Dermis blood vessel endothelial cell (primary cell): ENCODE data around the gene ATP13A4. TPM values are rescaled to one million over a fixed set of nuclear protein-coding genes. Genes with fewer than 3 reads are reported as not detected.

Experiments
- DNase-seq: peaks from one replicate; pipeline ENCODE4 v3.0.0; 2010
- total RNA-seq: library from RNA; depleted of rRNA; stranded (reverse); fragments of >200 nt; gene quantifications from 2 replicates; pipeline ENCODE4 v1.2.3, GENCODE V29; 2014

The ATP13A4 gene
- total RNA-seq, 1 donor from 2014 or later = not detected

GRCh38 chr3:193498215-193498614 lies 56.5 kb downstream of the ATP13A4 start:
- no peak for DNase-seq

- DNase-seq = no peak
Observed at GRCh38 chr3:193496658-193497057, 58.0 kb downstream of the ATP13A4 start.

GRCh38 chr3:193491026-193491425 lies 63.7 kb downstream of the ATP13A4 start:
- DNase-seq = no peak

GRCh38 chr3:193490580-193490979 lies 64.1 kb downstream of the ATP13A4 start:
- DNase-seq = no peak

GRCh38 chr3:193489949-193490348 lies 64.7 kb downstream of the ATP13A4 start:
- DNase-seq = no peak

GRCh38 chr3:193488741-193489140 lies 66.0 kb downstream of the ATP13A4 start:
- DNase-seq = no peak

- DNase-seq = no peak
Observed at GRCh38 chr3:193483988-193484539, 70.6 kb downstream of the ATP13A4 start.

- no peak for DNase-seq
Observed at GRCh38 chr3:193481436-193481835, 73.3 kb downstream of the ATP13A4 start.

- no peak for DNase-seq
Observed at GRCh38 chr3:193474446-193474845, 80.2 kb downstream of the ATP13A4 start.

- no peak for DNase-seq
Observed at GRCh38 chr3:193470710-193471109, 84.0 kb downstream of the ATP13A4 start.

GRCh38 chr3:193465992-193466608 lies 88.6 kb downstream of the ATP13A4 start:
- DNase-seq = no peak

GRCh38 chr3:193464889-193465288 lies 89.8 kb downstream of the ATP13A4 start:
- DNase-seq = no peak

- no peak for DNase-seq
Observed at GRCh38 chr3:193457526-193457925, 97.2 kb downstream of the ATP13A4 start.

GRCh38 chr3:193452338-193452737 lies 102.4 kb downstream of the ATP13A4 start:
- no peak for DNase-seq

- no peak for DNase-seq
Observed at GRCh38 chr3:193451902-193452301, 102.8 kb downstream of the ATP13A4 start.

GRCh38 chr3:193446965-193447602 lies 107.6 kb downstream of the ATP13A4 start:
- no peak for DNase-seq

GRCh38 chr3:193439423-193439822 lies 115.3 kb downstream of the ATP13A4 start:
- no peak for DNase-seq

GRCh38 chr3:193418576-193419373 lies 135.9 kb downstream of the ATP13A4 start:
- DNase-seq = no peak

GRCh38 chr3:193416629-193417028 lies 138.1 kb downstream of the ATP13A4 start:
- DNase-seq = no peak

- no peak for DNase-seq
Observed at GRCh38 chr3:193407688-193408087, 147.0 kb downstream of the ATP13A4 start.

GRCh38 chr3:193407112-193407511 lies 147.6 kb downstream of the ATP13A4 start:
- DNase-seq = no peak

- no peak for DNase-seq
Observed at GRCh38 chr3:193403307-193403706, 151.4 kb downstream of the ATP13A4 start.

GRCh38 chr3:193400304-193400703 lies 154.4 kb downstream of the ATP13A4 start:
- DNase-seq = no peak
